ENCODE measurements around the gene ROR2. TPM values are rescaled to one million over a fixed set of nuclear protein-coding genes. Genes with fewer than 3 reads are reported as not detected.

The ROR2 gene
- total and polyA plus RNA-seq, 2 of the 13 experiments (the other 11 are each of a cell fraction or from before 2014, with no cell fraction given) = not detected

GRCh38 chr9:91814201-91814600 is 135.8 kb downstream of the ROR2 start (continued):
- TF ChIP-seq BCL3 (CRISPR knock-in tag; IDR thresholded peaks at IDR 0.05) (no peak), ETS1 (CRISPR knock-in tag; IDR thresholded peaks at IDR 0.05) (no peak), MED13 (CRISPR knock-in tag; IDR thresholded peaks at IDR 0.05) (no peak), ATF6 (CRISPR knock-in tag; conservative IDR thresholded peaks at IDR 0.05) (no peak), ASH2L (IDR thresholded peaks at IDR 0.05; ENCODE audit: insufficient read length, low read depth, low read length) (no peak), SMARCE1 (IDR thresholded peaks at IDR 0.05; ENCODE audit: borderline replicate concordance) (no peak), ZBED4 (CRISPR knock-in tag; IDR thresholded peaks at IDR 0.05; ENCODE audit: borderline replicate concordance) (no peak), TAF15 (IDR thresholded peaks at IDR 0.05; ENCODE audit: low read depth, low read length, poor library complexity, severe bottlenecking) (no peak)
